GM21576 (cell line): ENCODE results near the gene REXO1.

Source experiments
- ATAC-seq: cut with Tn5 transposase; IDR thresholded peaks from one replicate; pipeline ENCODE4 v1.9.1; 2021; ENCODE audit warnings: mild to moderate bottlenecking, moderate library complexity; ENCODE audit not compliant: unreplicated experiment

REXO1 gene

GRCh38 chr19:1816530-1817298 is 31.6 kb downstream of the REXO1 start:
- no peak for ATAC-seq

DNA sequence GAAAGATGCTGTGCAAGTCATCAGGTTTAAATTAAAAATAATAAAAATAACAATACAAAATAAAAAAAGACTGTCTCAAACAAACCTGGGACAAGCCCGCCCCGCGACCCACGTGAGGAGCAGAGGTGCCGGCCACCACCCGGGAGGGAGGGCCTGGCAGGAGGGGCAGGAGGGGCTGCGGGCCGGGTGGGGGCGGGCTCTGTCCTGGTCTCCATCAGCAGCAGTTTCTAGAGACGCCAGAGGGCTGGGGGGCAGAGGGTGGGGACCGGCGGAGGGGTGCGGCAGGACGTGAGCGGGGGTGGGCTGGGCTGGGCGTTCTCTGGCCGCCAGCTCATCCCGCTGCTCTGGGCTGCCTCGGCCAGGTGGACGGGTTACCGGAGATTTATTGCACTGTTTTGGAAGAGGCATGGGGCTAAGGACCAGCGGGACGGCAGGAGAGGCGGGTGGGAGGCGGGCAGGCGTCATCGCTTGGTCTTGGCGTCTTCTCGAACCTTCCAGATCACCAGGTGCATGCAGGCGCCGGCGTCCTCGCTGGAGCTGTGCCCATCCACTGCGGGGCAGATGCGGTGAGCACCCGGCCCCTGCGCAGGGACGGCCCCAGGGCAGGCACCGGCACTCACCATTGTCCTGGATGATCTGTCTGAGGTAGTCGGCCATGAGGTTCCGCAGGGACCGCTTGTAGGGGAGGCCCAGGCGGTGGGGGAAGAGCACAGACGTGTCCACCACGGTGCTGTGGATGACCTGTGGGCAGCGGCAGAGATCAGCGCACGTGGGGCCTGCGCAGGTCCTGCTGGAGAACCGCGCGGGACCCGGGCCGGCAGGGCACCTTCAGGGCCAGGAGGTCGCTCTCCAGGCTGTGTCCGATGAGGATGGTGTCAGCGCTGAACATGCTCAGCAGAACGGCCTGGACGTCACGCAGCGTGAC is 32.4 kb downstream of the REXO1 start:
- ATAC-seq, result no peak

GRCh38 chr19:1814833-1815604 is 33.3 kb downstream of the REXO1 start:
- ATAC-seq, result no peak

- ATAC-seq, result no peak
These were observed 33.9 kb downstream of the REXO1 start for GRCh38 chr19:1814391-1814790.

- ATAC-seq, result no peak
These were observed 34.8 kb downstream of the REXO1 start for GRCh38 chr19:1813192-1814182.

DNA sequence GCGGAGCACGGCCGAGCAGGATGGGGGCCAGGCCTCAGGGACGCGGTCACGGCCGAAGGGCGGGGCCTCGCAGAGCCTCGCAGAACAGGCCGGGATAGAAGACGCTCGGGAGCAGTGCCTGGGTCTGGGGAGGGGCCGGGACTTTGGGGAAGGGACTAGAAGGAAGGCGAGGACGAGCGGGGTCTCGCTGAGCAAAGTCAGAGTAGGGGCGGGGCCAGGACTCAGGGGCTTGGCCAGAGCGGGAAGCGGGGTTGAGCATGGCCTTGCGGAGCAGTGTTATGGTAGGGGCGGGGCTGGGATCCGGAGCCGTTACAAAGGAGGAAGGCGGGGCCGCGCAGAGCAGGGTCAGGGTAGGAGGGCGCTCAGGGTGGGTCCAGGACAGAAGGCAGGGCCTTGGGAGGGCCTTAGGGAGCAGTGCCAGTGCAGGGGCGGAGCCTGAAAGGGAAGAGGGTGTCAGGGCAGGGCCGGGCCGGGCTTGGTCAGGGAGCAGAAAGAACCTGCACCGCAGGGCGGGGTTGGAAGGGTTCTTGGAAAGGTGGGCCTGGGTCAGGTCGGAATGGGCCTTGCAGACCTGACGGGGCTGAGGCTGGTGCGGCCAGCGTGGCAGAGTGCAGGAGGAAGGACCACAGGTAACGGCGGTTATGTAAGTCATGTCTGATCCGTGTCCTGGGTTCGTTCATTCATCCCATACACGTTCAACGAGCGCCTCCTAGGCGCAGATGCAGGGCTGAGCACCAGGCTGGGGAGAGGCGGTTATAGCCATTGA is 35.7 kb downstream of the REXO1 start:
- peak; percentile 67 for ATAC-seq

DNA sequence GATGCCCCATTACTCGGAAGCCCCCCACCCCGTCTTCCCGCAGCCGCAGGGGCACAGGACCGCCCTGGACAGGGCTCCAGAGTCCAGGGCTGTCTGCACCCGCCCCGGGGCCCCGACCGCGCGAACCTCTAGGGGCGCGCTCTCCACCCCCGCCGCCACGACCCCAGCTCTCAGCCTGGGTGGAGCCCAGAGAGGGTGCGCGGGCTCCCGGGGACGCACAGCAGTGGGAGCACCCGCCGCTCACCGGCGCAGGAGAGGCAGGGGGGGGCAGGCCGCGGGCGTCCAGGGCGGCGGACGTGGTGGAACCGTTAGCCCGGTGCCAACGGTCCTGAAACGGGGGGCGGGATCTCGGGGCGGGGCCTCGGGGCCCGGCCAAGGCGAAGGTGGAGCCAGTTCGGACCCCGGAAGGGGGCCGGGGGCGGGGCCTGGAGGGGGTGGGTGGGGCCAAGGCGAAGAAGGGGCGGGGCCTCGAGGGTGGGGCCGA is 36.3 kb downstream of the REXO1 start, which contains the start of gene ATP8B3:
Gene ATP8B3 (minus strand): TSS at position 335 of the 484 bp plus-strand sequence. CDS start 540 bp downstream, outside the sequence.
- ATAC-seq, result peak; percentile 12

DNA sequence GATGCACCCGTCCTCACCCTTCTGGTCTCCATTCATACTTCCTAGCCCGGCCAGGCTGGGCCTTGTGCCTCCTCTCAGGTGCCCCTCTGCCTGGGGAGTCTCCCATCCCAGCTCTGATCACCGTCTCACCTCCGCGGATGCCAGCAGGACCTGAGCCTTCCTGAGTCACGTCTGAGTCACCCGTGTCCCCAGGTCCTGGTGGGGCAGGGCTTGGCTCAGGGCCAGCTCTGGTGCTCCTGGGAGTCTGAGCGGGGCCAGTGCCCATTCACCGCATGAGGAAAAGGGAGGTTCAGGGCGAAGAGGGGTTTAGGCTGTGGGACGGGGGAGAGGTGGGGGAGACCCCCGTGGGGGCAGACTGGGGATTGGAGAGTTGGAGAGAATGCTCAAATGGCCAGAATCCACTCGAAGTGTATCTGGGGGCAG is 36.8 kb downstream of the REXO1 start:
- ATAC-seq, result no peak

DNA sequence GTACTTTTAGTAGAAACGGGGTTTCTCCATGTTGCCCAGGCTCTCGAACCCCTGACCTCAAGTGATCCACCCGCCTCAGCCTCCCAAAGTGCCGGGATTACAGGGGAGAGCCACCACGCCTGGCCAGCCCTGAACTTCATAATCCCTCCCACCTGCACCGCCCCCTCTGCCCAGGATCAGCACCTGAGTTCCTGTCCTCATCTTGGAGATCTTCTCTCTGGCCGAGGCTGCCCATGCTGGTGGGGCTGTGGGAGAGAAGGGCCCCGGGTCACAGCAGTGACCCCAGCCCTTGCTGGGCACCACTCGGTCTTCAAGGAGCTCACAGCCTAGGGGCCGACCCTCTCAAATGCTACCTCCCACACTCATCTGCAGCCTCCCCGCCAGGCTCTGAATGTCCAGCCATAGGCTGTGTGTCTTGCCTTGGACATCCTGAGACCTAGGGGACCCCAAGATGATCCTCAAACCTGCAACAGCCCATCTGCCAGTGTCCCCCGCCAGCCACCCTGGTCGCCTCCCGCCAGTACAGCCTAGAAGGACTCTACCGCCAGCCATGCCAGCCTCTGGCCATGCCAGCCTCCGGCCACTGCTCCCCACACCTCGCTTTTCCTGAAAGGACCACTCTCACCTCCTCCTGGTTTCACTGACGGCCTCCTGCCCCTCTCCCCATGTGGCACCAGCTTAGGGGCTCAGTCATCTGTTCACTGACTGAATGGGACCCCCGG is 37.7 kb downstream of the REXO1 start:
- no peak for ATAC-seq

- ATAC-seq, result no peak
These were observed 38.6 kb downstream of the REXO1 start for GRCh38 chr19:1809678-1810077.

DNA sequence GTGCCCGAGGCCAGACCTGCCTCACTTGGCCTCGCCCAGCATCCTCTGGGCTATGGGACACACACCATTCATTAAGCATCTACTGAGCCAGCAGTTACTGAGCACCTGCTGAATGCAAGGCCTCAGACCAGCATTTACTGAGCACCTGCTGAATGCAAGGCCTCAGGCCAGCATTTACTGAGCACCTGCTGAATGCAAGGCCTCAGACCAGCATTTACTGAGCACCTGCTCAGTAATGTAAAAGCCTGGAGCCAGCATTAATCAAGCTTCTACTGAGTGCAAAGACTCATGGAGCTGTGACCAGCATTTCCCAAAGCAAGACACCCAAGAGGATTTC is 39.9 kb downstream of the REXO1 start:
- ATAC-seq, result no peak

DNA sequence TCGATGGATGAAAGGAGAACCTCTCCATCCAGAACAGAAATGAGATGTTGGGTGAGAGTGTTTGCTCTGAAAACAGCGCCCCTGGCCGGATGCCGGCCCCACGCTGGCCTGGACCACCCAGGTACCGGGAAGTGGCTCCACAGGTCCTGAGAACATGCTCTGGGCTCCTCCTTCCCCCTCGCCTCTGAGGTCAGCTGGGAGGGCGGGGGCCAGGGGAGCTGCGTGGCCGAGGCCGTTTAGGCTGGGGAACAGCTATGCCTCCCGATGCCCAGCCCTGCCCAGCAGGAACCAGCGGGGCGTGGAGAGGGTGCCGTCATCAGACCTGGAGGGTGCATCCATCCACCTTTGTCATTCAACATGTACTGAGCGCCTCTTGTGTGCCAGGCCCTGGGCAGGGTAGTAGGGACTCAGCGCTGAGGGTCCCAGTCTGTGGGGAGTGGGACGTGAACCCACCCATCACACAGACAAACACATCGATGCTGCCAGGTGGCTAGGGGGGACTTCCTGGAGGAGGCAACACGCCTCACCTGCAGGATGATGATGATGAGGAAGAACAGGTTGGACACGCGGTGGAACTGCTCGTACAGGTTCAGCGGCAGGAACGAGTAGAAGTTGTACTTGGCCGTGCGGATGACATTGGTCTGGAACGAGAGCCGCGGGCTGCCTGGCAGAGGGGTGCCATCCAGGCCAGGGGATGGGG is 40.4 kb downstream of the REXO1 start:
- ATAC-seq, result no peak

GRCh38 chr19:1807030-1807694 is 41.1 kb downstream of the REXO1 start:
- no peak for ATAC-seq

DNA sequence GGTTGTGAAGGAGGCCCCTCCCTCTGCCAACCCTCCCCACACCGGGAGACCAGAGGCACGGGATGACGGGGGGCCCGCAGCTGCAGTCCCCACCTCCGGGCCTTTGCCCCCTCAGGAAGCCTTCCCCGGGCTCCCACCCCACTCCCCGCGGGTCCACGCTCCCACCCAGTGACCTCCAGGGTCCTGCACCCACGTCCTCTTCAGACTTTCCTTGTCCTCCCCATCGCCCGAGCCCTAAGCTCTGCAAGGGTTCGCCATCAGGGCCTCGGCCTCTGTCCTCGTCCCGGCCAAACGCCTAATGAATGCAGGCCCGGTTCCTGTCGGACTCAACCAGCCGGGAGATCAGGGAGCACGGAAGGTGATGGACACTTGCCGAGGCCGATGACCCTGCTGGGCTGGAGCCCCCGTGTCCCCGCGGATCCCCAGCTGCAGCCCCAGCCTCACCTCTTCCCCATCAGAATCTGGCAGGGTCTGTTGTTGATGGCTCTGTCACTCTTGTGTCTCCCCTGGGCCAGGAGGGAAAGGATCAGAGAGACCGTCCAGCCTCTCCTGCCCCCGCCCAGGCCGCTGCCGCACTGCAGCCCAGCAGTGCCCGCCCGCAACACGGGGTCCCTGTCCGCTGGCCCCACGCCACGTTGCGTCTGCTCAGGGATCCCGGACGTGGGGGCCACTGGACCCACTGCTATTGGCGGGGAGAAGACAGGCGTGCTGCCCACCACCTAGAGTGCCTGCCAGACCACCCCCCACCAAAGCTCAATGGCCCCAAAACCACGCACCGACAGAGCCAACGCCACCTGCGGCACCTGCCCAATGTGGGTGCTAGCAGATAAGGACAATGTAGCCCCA is 41.9 kb downstream of the REXO1 start:
- ATAC-seq, result no peak

DNA sequence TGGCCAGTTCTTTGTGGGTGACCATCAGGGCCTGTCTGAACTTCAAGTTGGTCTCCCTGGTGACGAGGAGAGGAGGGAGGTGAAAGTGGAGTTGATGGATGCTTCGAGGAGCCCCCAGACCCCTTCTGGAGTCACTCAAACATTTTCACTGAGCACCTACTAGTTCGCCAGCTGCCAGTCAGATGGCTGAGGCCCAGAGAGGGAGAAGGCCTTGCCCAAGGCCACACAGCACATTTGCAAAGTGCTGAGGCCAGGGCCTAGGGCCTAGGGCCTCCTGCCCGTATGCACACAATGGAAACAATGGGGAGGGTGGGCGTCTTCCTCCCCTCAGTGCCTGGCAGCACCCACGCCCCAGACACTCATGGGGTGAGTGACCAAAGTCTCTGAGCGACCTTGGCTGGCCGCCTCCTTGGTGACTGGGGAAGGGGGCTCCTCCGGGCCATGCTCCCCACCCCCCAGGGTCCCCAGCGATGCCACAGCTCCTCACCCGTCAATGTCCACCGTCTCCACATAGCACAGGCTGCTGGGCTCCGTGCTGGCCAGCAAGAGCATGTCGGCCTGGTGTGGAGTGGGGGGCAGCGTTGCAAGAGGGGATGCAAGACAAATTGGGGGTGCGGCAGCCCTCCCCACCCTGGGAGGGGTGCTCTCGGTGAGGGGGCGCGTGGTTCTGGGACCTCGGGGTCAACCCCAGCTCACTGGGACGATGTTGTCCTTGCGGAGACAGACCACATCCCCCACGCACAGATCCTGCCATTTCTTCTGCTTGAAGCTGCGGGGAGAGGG is 42.7 kb downstream of the REXO1 start:
- ATAC-seq, result no peak

- no peak for ATAC-seq
These were observed 43.4 kb downstream of the REXO1 start for GRCh38 chr19:1804858-1805257.
